ENCODE results near the gene COASY.

GRCh38 chr17:42607769-42608168 lies 45.8 kb downstream of the COASY start:
- TF ChIP-seq CTCF (IDR thresholded peaks at IDR 0.05), result no peak
- TF ChIP-seq POLR2A (IDR thresholded peaks at IDR 0.05), result no peak
